ENCODE results near the gene FNDC3A.

FNDC3A gene

GRCh38 chr13:49235856-49236431, 260.2 kb downstream of the FNDC3A start:
- no peak for DNase-seq (ENCODE audit: low read depth)
- no peak for TF ChIP-seq CTCF (conservative IDR thresholded peaks at IDR 0.05; ENCODE audit: control insufficient read depth, insufficient read depth, low read depth, low read length)
- H3K4me3 ChIP-seq (ENCODE audit: control insufficient read depth, low read depth, low read length), result no peak overlapping the region

GRCh38 chr13:49238621-49239020, 262.9 kb downstream of the FNDC3A start:
- H3K4me3 ChIP-seq (ENCODE audit: control insufficient read depth, low read depth, low read length), result no peak overlapping the region
- no peak for DNase-seq (ENCODE audit: low read depth)
- TF ChIP-seq CTCF (conservative IDR thresholded peaks at IDR 0.05; ENCODE audit: control insufficient read depth, insufficient read depth, low read depth, low read length), result no peak

- H3K4me3 ChIP-seq (ENCODE audit: control insufficient read depth, low read depth, low read length), result no peak overlapping the region
- peak; percentile 78 for TF ChIP-seq CTCF (conservative IDR thresholded peaks at IDR 0.05; ENCODE audit: control insufficient read depth, insufficient read depth, low read depth, low read length)
- DNase-seq (ENCODE audit: low read depth), result peak; percentile 66
These were observed 264.3 kb downstream of the FNDC3A start for GRCh38 chr13:49240017-49240416.

GRCh38 chr13:49241296-49241695, 265.6 kb downstream of the FNDC3A start:
- no peak for TF ChIP-seq CTCF (conservative IDR thresholded peaks at IDR 0.05; ENCODE audit: control insufficient read depth, insufficient read depth, low read depth, low read length)
- no peak overlapping the region for H3K4me3 ChIP-seq (ENCODE audit: control insufficient read depth, low read depth, low read length)
- DNase-seq (ENCODE audit: low read depth), result no peak

- TF ChIP-seq CTCF (conservative IDR thresholded peaks at IDR 0.05; ENCODE audit: control insufficient read depth, insufficient read depth, low read depth, low read length), result no peak
- no peak overlapping the region for H3K4me3 ChIP-seq (ENCODE audit: control insufficient read depth, low read depth, low read length)
- no peak for DNase-seq (ENCODE audit: low read depth)
These were observed 269.4 kb downstream of the FNDC3A start for GRCh38 chr13:49245101-49245500.

- H3K4me3 ChIP-seq (ENCODE audit: control insufficient read depth, low read depth, low read length), result peak overlapping the region; percentile 97
- no peak for DNase-seq (ENCODE audit: low read depth)
- no peak for TF ChIP-seq CTCF (conservative IDR thresholded peaks at IDR 0.05; ENCODE audit: control insufficient read depth, insufficient read depth, low read depth, low read length)
These were observed 271.3 kb downstream of the FNDC3A start for GRCh38 chr13:49246850-49247642.
